Sigmoid colon (tissue), 7 donors: ENCODE results near the gene TAGLN2. TPM values are rescaled to one million over a fixed set of nuclear protein-coding genes. Genes with fewer than 3 reads are reported as not detected.

ENCODE experiments used
- DNase-seq: peaks from one replicate; pipeline ENCODE4 v3.0.0-alpha.2; 2019
- H3K27ac ChIP-seq, 4 donors: fragments of 200-600 bp; sonication (generic); one replicate each; pipeline ENCODE4 v1.5.1; 2016 to 2019; ENCODE audit warnings: mild to moderate bottlenecking in 1 of 4
- H3K27me3 ChIP-seq, 3 donors: fragments of 200-600 bp; sonication (generic); one replicate each; pipeline ENCODE4 v1.5.1; 2019; ENCODE audit warnings: mild to moderate bottlenecking in 1 of 3
- H3K36me3 ChIP-seq, 4 donors: fragments of 200-600 bp; sonication (generic); one replicate each; pipeline ENCODE4 v1.5.1; 2016 to 2019
- H3K4me1 ChIP-seq, 4 donors: fragments of 200-600 bp; sonication (generic); one replicate each; pipeline ENCODE4 v1.5.1; 2017 to 2019
- H3K4me3 ChIP-seq, 4 donors: fragments of 200-600 bp; sonication (generic); one replicate each; pipeline ENCODE4 v1.5.1; 2017 to 2019; ENCODE audit warnings: mild to moderate bottlenecking in 2 of 4, moderate library complexity in 1 of 4
- H3K9me3 ChIP-seq, 4 donors: fragments of 200-600 bp in 3 of 4; sonication (generic) in 3 of 4; one replicate each; pipeline versions ENCODE4 v1.5.1 to v1.6.1; 2013 to 2019
- POLR2A ChIP-seq, 2 donors: fragments of 450-650 bp; IDR thresholded peaks; one replicate each; pipeline ENCODE4 v1.6.1; 2016; ENCODE audit warnings: antibody characterized with exemption in 2 of 2, mild to moderate bottlenecking in 2 of 2, moderate library complexity in 2 of 2
- POLR2AphosphoS5 ChIP-seq, 4 donors: sonication (generic); formaldehyde crosslinking; IDR thresholded peaks; one replicate each; pipeline ENCODE4 v1.6.1; 2017; ENCODE audit warnings: antibody characterized with exemption in 4 of 4
- WGBS, 2 donors: extraction: QIAGEN DNeasy Blood & Tissue Kit; methylation state at CpG; one replicate each; pipeline ENCODE4 v1.1.7; 2013; 5-methylcytosine and 5-hydroxymethylcytosine counted together
- intact Hi-C: fragments of 100-400 bp; cut with DNase I; formaldehyde crosslinking; loops from one replicate; pipeline ENCODE4 v1.15.1; 2023
- polyA plus RNA-seq, 3 donors: library from polyadenylated mRNA; stranded (reverse); fragments of 200-250 nt; gene quantifications; one replicate each; pipeline ENCODE4 v1.2.3, GENCODE V29; 2013
- small RNA-seq, 3 donors: library from RNA; depleted of rRNA; stranded (forward); fragments of <200 nt; gene quantifications; one replicate each; pipeline ENCODE3, GENCODE V24; 2016
- total RNA-seq, 4 donors: library from RNA; depleted of rRNA; stranded (reverse); fragments of >200 nt; gene quantifications; one replicate each; pipeline ENCODE4 v1.1.0, GENCODE V29; 2016
- donor health status: healthy with polysubstance abuse.
- donor health status: Bipolar disorder and iron deficiency.
- donor health status: healthy.

Gene TAGLN2
- total and polyA plus RNA-seq, 7 donors = 88.8 to 770 (median 109) TPM

GRCh38 chr1:159868766-159869165 is 56.5 kb downstream of the TAGLN2 start:
- no peak for DNase-seq
- Histone ChIP-seq H3K27ac (no peak overlapping the region), H3K4me1 (peaks cover 0 to 14% (median 10%) of the 10 kb centered on the region in 4 donors)

More at GRCh38 chr1:159868766-159869165, 56.5 kb downstream of the TAGLN2 start:
- no peaks in the 10 kb centered on the region for H3K9me3 ChIP-seq
- WGBS, 2 donors = 81 to 83% methylated on average over 3 of the region's 3 CpGs
- H3K4me3 ChIP-seq = no peak overlapping the region
- intact Hi-C loops = no loop called here
- H3K27me3 ChIP-seq = peaks cover 0 to 41% (median 14%) of the 10 kb centered on the region in 3 donors
- H3K36me3 ChIP-seq = no peaks in the 10 kb centered on the region
- no peak for TF ChIP-seq POLR2AphosphoS5 (IDR thresholded peaks at IDR 0.05)
- no peak for TF ChIP-seq POLR2A (IDR thresholded peaks at IDR 0.05)

Small RNA genes lying within 50 kb of the gene (small RNA-seq; reads per million reads assigned to genes)
- 0 reads per million in 3 donors for gene MIR4259

Other genes starting within 250 kb of the TAGLN2 start
- gene CRP, start 210.9 kb downstream of the TAGLN2 start, total RNA-seq = not detected
- under 1 TPM in 1 of 3 donors, not detected in 2; 0.20 TPM for gene CRP, start 210.9 kb downstream of the TAGLN2 start, polyA plus RNA-seq
- 10 to 100 TPM; 40.4 to 59.1 (median 51.6) TPM for gene DUSP23, start 144.5 kb downstream of the TAGLN2 start, total RNA-seq
- gene DUSP23, start 144.5 kb downstream of the TAGLN2 start, polyA plus RNA-seq = 10 to 100 TPM; 77.7 to 88.7 (median 86.5) TPM
- not detected for gene FCRL6, start 123.1 kb downstream of the TAGLN2 start, total RNA-seq
- under 1 TPM in 1 of 3 donors, not detected in 2; 0.38 TPM for gene FCRL6, start 123.1 kb downstream of the TAGLN2 start, polyA plus RNA-seq
- gene SLAMF8, start 98.6 kb downstream of the TAGLN2 start, total RNA-seq = 1 to 10 TPM; 3.3 to 5.0 (median 4.3) TPM
- gene SLAMF8, start 98.6 kb downstream of the TAGLN2 start, polyA plus RNA-seq = 10 to 100 TPM in 2 of 3 donors, 1 to 10 TPM in 1; 2.4 to 16.2 (median 13.3) TPM
- not detected for gene VSIG8, start 62.9 kb downstream of the TAGLN2 start, total RNA-seq
- under 1 TPM in 1 of 3 donors, not detected in 2; 0.10 TPM for gene VSIG8, start 62.9 kb downstream of the TAGLN2 start, polyA plus RNA-seq
- gene CFAP45, start 25.3 kb downstream of the TAGLN2 start, total RNA-seq = 1 to 10 TPM in 1 of 4 donors, under 1 TPM in 1, not detected in 2; 0.81 to 1.8 TPM
- gene CFAP45, start 25.3 kb downstream of the TAGLN2 start, polyA plus RNA-seq = 1 to 10 TPM in 1 of 3 donors, under 1 TPM in 1, not detected in 1; 0.29 to 1.2 TPM
- under 1 TPM in 1 of 4 donors, not detected in 3; under 0.01 TPM for gene IGSF9, start 20.1 kb upstream of the TAGLN2 start, total RNA-seq
- gene IGSF9, start 20.1 kb upstream of the TAGLN2 start, polyA plus RNA-seq = 10 to 100 TPM in 2 of 3 donors, 1 to 10 TPM in 1; 6.9 to 16.3 (median 11.4) TPM
- not detected for gene SLAMF9, start 28.7 kb upstream of the TAGLN2 start, total RNA-seq
- gene SLAMF9, start 28.7 kb upstream of the TAGLN2 start, polyA plus RNA-seq = under 1 TPM in 1 of 3 donors, not detected in 2; 0.15 TPM
- gene PIGM, start 106.5 kb upstream of the TAGLN2 start, total RNA-seq = 1 to 10 TPM; 3.3 to 4.7 (median 4.5) TPM
- 1 to 10 TPM in 1 of 3 donors, under 1 TPM in 2; 0.60 to 3.6 (median 0.69) TPM for gene PIGM, start 106.5 kb upstream of the TAGLN2 start, polyA plus RNA-seq
- gene KCNJ10, start 144.7 kb upstream of the TAGLN2 start, total RNA-seq = under 1 TPM in 2 of 4 donors, not detected in 2; 0.27 to 0.36 TPM
- 1 to 10 TPM in 1 of 3 donors, under 1 TPM in 1, not detected in 1; 0.23 to 1.3 TPM for gene KCNJ10, start 144.7 kb upstream of the TAGLN2 start, polyA plus RNA-seq
- gene KCNJ9, start 156.0 kb upstream of the TAGLN2 start, total RNA-seq = under 1 TPM; under 0.01 to 0.36 (median 0.27) TPM
- under 1 TPM in 1 of 3 donors, not detected in 2; 0.22 TPM for gene KCNJ9, start 156.0 kb upstream of the TAGLN2 start, polyA plus RNA-seq
- gene IGSF8, start 173.1 kb upstream of the TAGLN2 start, total RNA-seq = 10 to 100 TPM; 11.1 to 11.4 (median 11.3) TPM
- 10 to 100 TPM in 1 of 3 donors, 1 to 10 TPM in 2; 4.8 to 34.9 (median 7.2) TPM for gene IGSF8, start 173.1 kb upstream of the TAGLN2 start, polyA plus RNA-seq
- gene ATP1A2, start 190.3 kb upstream of the TAGLN2 start, total RNA-seq = 100 to 1,000 TPM in 2 of 4 donors, 10 to 100 TPM in 2; 60.7 to 153 (median 102) TPM
- 1 to 10 TPM in 2 of 3 donors, under 1 TPM in 1; 0.92 to 5.7 (median 1.8) TPM for gene ATP1A2, start 190.3 kb upstream of the TAGLN2 start, polyA plus RNA-seq
- 1 to 10 TPM in 1 of 4 donors, under 1 TPM in 1, not detected in 2; 0.27 to 3.0 TPM for gene ATP1A4, start 226.1 kb upstream of the TAGLN2 start, total RNA-seq
- gene ATP1A4, start 226.1 kb upstream of the TAGLN2 start, polyA plus RNA-seq = under 1 TPM in 1 of 3 donors, not detected in 2; 0.22 TPM